Adipose tissue (tissue), 3 donors: Measurements from ENCODE around the gene TMEM72. TPM values are rescaled to one million over a fixed set of nuclear protein-coding genes. Genes with fewer than 3 reads are reported as not detected.

Source experiments
- H3K27ac ChIP-seq: one replicate; pipeline ENCODE4 v1.5.1; 2013; ENCODE audit warnings: low read depth, low read length
- WGBS, 3 donors: extraction: QIAGEN DNeasy Blood & Tissue Kit; methylation state at CpG; one replicate each; pipeline ENCODE4 v1.1.7; 2013; 5-methylcytosine and 5-hydroxymethylcytosine counted together
- polyA plus RNA-seq, 3 donors: library from polyadenylated mRNA; stranded (reverse); fragments of 200-250 nt; gene quantifications; one replicate each; pipeline ENCODE4 v1.2.3, GENCODE V29; 2013
- donor health status: healthy with polysubstance abuse.
- donor health status: Bipolar disorder and iron deficiency.
- donor health status: healthy.

TMEM72 gene
- polyA plus RNA-seq, 3 donors, result 0.03 to 2.5 TPM; not detected in 1

DNA sequence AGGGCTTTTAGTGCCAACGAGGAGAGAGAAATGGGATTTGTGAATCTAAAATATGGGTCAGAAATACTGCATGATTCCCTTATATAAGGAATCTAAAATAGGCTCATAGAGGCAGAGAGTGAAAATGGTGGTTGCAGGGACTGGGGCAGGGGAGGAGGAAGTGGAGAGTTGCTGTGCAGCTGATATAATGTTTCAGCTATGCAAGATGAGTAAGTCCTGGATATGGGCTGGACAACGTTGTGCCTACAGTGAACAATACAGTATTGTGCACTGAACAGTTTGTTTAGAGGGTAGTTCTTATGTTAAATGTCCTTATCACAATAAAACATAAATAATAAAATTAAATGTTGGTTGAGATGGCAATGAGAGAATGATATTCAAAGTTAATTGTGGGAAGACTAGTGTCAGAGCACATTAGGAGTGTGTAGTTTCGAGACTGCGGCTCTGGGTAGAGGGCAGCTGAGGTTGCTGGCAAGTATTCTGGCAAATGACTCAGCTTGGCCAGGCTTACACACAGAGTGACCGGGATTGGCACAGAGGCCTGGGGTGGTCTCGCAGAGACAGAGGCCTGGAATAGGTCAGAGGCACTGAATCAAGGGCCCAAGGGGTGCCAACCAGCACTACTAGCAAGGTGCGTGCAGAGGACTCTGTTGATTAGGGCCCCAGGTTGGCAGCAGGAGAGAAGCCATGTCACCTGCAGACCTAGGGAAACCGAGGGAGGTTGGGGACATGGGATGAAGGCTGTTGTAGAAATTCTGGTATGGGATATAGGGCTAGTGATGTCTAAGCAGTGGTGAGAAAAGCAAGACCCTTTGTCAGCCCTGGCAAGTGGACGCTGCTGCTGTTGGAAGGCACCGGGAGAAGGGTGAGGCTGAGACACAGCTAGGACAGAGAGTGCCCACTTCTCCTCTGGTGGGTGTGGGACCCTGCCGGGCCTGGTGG, 70.3 kb downstream of the TMEM72 start:
- WGBS, 3 donors, result 49 to 60% (median 49%) methylated on average over 11 of the region's 11 CpGs

DNA sequence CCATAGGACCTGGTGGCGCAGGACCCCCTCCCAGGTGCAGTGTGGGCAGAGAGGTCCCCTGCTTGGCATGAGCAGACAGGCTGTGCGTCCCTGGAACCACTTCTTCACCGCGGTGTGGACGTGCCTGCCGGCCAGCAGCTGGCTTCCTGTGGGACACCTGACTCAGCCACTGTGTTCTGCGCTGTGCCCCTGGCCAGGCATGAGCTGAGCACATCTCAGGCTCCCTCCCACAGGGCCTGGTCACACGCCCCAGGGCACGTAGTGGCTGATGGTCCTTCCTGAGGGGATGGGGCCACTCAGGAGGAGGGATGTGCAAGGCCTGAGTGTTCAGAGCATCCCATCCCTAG, 71.0 kb downstream of the TMEM72 start:
- 53 to 79% (median 70%) methylated on average over 8 to 9 of the region's 9 CpGs for WGBS, 3 donors
- H3K27ac ChIP-seq, result no peak overlapping the region

More for the DNA sequence above, 70.3 kb downstream of the TMEM72 start:
- no peak overlapping the region for H3K27ac ChIP-seq

DNA sequence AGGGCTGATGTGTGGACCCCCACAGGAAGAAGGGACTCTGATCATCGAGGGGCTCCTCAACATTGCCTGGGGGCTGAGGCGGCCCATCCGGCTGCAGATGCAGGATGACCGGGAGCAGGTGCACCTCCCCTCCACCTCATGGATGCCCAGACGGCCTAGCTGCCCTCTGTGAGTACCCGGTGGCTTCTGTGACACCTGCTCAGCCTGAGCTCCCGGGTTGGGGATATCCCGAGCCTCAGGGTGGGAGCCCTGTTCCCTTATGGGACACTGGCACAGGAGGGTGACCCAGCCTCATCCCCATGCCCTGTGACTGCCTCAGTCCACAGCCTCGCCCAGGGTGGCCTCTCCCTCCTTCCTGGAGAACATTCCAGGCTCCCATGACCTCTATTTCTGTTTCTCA, 71.4 kb downstream of the TMEM72 start:
- no peak overlapping the region for H3K27ac ChIP-seq
- WGBS, 3 donors, result 86 to 92% (median 87%) methylated on average over 9 of the region's 9 CpGs

DNA sequence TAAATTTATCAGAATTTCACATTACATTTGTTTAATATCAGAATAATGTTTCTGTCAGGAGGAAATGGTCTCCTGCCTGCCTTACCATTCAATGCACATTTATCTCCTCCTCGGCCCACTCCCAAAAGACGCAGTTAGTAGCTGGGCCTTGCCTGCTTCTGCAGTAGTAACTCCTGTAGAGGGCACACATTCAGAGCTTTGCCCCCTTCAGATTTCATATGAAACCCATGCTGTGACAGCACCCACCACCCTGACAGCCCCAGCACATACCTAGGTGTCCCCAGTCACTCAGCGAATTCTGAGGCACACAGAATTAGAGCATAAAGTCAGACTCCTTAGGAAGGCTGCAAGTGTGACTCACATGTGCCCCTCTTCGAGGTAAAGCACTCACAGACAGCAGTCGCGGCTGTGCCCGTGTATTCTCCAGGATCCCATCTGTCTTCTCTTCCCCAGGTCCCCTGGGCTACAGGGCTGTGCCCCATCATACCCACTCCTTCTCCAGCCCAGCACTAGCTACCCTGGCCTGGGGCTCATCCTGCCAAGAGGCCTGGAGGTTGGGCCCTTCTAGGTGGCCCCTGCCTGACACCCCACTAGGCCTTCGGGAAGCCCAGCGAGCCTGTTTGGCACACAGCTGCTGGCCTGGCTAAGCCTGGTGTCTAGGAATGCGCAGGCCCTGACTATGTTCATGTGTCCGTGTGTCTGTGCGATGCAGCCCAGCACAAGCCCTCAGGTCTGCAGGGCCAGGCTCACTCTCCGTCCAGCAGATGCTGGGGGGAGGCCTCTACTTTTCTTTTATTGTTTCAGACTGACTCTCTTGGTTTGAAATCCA, 72.1 kb downstream of the TMEM72 start:
- WGBS, 3 donors, result 93 to 94% (median 93%) methylated on average over 13 of the region's 13 CpGs
- H3K27ac ChIP-seq, result no peak overlapping the region

DNA sequence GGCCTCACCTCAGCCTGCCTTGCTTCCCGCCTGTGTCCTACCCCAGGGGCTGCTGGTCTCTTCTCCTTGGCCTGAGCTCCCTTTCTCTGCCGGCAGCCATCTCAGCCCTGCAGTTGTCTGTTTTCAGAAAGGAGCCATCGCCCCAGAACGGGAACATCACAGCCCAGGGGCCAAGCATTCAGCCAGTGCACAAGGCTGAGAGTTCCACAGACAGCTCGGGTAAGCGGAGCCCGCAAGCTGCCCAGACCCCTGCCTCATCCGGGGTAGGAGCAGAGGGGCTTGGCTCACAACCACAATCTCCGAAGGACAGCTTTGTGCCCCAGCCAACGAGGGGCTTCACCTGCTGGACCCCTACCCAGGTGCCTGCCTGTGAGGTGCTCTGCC, 72.8 kb downstream of the TMEM72 start:
- H3K27ac ChIP-seq, result no peak overlapping the region
- WGBS, 3 donors, result 87 to 94% (median 91%) methylated on average over 10 of the region's 10 CpGs

DNA sequence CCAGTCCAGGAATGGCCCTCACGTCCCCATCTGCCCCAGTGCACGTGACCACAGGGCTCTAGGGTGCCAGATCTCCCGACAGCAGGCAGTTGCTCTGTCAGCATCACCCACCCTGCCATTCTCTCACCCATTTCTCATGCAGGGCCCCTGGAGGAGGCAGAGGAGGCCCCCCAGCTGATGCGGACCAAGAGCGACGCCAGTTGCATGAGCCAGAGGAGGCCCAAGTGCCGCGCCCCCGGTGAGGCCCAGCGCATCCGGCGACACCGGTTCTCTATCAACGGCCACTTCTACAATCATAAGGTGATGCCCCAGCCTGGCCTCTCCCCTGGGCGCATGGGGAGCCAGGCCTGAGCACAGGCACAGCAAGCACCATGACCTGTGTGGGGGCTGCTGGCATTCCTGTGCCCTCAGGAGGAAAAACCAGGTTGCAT, 73.5 kb downstream of the TMEM72 start:
- WGBS, 3 donors, result 95 to 97% (median 97%) methylated on average over 15 of the region's 15 CpGs
- no peak overlapping the region for H3K27ac ChIP-seq

DNA sequence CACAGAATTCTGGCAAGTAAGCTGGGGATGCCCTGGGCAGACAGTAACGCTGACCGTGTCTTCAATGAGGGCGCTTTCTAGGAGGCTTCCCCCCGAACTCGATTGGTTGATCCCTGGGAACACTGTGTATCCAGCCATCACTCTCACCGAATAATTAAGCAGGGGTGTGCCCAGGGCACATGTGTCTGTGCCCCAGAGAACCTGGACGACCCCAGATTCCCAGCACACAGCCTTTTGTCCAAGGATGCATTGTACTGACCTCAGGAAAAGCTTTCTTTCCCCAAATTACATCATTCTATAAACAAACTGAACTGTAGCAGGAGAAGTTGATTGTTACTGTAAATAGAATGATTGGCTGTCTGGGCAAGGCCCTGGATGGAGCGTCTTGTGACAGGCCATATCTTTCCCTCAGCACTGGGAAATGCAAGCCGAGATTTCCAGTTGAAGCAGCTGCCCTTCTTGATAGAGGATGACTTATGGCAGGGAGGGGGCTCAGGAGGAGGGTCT, 74.1 kb downstream of the TMEM72 start:
- 70 to 83% (median 75%) methylated on average over 9 of the region's 9 CpGs for WGBS, 3 donors

DNA sequence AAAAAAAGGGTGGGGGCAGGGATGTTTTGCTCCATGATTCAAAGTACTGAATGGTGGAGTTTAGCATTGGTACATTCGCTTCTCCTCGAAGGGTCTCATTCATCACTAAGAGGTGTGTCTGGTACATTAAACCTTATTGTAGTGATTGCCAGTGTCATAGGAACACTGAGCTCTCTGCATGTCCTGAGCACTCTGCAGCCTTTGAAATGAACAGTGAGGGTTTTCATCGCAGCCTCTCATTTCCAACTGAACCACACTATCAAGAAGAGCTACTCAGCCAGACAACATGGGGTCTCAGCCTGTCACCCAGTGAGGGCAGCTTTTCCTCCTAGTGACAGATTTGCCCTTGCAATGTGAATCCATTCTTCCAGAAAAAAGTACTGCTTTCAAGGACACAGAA, 75.0 kb downstream of the TMEM72 start:
- WGBS, 3 donors, result 91 to 97% (median 96%) methylated on average over 3 of the region's 3 CpGs
- H3K27ac ChIP-seq, result no peak overlapping the region

More for the DNA sequence above, 74.1 kb downstream of the TMEM72 start:
- no peak overlapping the region for H3K27ac ChIP-seq

Other genes with a start within 250 kb of the TMEM72 start
- gene RASSF4, start 48.5 kb downstream of the TMEM72 start, polyA plus RNA-seq, result 10 to 100 TPM; 32.7 to 74.0 (median 58.3) TPM
- 1,000 to 10,000 TPM in 1 of 3 donors, 100 to 1,000 TPM in 2; 190 to 1,305 (median 268) TPM for gene DEPP1, start 67.5 kb downstream of the TMEM72 start, polyA plus RNA-seq
- 10 to 100 TPM; 16.0 to 34.4 (median 25.4) TPM for gene ZNF22, start 89.6 kb downstream of the TMEM72 start, polyA plus RNA-seq